Left lobe of liver (tissue), 2 donors: ENCODE data around the gene RELT. TPM values are rescaled to one million over a fixed set of nuclear protein-coding genes. Genes with fewer than 3 reads are reported as not detected.

Experiments used
- ATAC-seq: fragments of 200-7000 bp; cut with Tn5 transposase; one replicate; pipeline ENCODE4 v1.9.1; 2020; ENCODE audit warnings: mild to moderate bottlenecking, moderate library complexity
- DNase-seq: peaks from one replicate; pipeline ENCODE4 v3.0.0-alpha.2; 2020; ENCODE audit warnings: low spot score
- total RNA-seq: library from RNA; stranded (reverse); gene quantifications from one replicate; pipeline ENCODE4 v1.2.1, GENCODE V29; 2021
- donor health status: DM: no; HTN: no; CAD: no; lungs with moderate emphysema.
- donor health status: DM: no; HTN: yes; CAD: no.

The RELT gene, protein sequence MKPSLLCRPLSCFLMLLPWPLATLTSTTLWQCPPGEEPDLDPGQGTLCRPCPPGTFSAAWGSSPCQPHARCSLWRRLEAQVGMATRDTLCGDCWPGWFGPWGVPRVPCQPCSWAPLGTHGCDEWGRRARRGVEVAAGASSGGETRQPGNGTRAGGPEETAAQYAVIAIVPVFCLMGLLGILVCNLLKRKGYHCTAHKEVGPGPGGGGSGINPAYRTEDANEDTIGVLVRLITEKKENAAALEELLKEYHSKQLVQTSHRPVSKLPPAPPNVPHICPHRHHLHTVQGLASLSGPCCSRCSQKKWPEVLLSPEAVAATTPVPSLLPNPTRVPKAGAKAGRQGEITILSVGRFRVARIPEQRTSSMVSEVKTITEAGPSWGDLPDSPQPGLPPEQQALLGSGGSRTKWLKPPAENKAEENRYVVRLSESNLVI
- 1.4 TPM for total RNA-seq

DNA sequence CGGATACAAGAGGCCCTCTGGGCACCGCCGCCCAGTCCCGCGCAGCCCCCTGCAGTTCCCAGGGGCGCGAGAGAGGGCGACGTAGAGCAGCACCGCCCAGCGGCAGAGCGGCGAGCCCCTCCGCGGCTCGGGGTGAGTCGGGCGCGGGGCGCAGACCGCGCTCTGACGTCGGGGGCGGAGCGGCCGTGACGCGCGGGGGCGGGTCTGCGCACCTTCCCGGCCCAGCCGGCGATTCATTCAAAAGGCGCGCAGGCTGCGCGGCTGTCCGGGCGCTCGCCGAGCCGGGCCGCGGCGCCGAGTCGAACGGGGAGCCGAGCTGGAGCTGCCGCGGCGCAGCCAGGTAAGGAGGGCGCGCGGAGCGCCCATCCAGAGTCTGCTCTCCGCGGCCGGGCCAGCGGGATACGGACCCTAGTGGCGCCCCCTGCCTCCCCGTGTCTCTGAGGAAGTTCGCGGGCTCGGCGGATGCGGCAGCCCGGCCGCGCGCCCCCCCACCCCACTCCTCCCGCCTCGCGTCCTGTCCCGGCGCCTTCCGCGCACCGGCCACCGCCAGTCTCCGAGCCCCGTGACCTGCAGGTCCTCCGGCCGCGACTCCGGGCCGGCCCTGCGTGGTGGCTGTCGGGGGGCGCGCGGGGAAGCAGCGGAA lies at the start of gene RELT:
Gene RELT (plus strand): TSS at position 240 of the 643 bp plus-strand sequence. CDS start 12,738 bp downstream, outside the sequence.
- DNase-seq (peak; percentile 88), ATAC-seq (peak; percentile 96)

DNA sequence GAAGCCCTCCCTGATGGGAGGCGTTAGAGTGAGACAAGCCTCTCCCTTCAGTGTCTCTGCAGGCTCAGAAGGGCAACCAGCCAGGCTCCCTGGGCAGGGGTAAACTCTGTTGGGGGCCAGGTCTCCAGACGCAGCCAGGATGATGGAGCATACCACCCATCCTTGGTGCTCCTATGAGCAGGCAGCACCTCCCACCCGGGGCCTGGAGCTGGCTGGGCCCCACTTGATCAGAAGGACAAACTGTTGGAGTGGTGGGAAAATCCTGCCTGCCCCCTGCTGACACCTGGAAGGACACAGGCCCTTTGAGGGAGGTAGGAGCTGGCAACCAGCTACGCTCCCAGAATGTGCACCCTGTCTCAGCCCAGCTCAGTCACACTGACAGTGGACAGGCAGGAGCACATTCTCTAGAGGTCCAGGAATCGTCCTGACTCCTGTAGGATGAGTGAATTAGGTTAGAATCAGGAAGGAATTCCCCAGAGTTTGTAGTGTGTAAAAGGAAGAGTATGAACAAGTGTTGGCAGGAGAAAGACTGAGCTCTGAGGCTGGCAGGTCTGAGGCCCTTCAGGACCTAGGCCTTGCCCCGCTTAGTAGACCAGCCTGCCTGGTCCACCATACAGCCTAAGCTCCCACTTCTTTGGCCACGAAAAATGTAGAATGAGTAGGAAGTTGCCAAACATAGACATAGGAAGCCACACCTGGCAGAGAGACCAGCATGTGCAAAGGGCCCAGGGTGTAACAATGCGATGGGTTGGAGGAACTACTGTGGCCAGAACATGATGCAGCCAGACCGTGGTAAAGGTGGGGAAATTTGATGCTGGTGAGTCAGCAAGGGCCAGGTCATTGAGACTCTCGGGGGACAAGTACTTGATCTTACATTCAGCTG lies 49.0 kb upstream of the RELT start:
- no peak for DNase-seq
- ATAC-seq: no peak

DNA sequence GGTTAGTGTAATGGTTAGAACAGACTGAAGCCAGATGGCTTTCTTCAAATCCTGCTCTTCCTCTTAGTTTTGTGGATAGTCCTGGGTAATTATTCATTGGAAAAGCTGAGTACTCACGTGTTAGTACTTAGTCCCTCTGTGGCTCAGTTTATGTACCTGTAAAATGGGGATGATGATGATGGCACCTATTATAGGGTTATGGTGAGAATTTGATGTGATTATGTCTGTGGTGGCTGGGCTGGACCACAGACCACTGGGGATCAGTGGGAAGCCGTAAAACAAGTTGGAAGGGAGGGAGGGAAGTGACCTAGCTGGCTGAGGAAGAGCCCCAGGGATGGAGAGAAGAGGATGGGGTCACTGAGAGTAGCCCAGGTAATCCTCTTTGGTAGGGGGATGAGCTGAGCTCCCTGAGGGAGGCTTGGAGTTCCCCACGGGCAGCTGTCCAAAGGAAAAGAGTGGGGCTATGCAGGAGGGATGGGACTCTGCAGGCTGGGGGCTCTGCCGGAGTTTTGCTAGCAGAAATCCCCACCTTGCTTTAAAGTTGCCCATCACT lies 48.3 kb upstream of the RELT start:
- DNase-seq (no peak), ATAC-seq (no peak)

DNA sequence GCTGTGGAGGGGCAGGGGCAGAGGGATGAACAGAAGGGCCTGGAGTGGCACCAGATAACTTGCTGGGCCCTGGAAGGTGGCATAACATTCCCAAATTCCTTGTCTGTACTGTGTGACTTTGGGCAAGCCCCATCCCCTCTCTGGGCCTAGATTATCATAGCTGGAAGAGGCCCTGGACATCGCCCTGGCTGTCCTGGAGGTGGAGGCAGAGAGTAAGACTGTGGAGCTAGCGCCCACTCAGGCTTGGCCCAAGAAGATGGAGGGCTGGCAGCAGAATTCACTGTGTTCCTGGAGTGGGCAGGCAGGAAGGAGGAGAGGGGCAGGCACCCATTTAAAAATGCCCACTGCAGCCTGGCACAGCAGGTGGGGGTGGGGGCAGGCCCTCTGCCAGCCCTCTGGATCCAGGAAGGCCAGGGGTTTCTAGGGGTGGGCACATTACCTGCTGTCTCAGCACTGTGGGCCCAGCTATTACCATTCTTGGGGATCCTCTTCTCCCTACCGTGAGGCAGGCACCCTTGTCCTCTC lies 45.6 kb upstream of the RELT start:
- DNase-seq (no peak), ATAC-seq (no peak)

DNA sequence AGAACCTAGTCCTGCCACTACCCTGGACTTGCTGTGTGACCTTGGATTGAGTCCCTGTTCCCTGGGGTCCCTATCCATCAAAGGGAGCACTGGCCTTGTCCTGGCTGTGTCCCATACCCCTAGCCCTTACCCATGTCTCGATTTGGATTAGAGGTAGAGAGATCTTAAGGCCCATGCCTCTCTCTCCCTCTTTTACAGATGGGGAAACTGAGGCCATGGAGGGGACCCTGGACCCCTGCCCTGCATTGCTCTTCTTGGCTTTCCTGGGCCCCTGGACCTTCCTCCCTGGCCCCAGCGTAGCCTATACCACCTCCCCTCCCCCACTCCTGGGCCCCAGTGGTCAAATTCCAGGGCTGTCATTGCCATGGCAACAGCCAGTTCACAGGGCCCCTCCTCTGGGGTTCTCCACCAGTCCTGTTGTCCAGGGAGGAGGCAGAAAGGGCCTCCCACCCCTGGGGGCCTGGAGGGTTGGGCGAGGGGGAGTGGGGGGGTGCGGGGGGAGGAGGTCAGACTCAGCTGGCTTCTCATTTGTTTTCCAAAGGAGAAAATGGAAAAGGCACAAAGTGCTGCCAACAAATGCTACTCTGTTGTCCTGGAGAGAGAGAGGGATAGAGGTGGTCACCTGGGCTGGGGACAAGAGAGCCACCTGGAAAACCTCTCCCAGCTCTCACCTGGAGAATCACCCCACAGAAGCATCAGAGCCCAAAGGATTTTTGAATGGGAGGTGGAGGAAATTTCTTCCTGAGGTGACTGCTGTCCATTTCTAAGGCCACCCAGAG lies 44.9 kb upstream of the RELT start:
- ATAC-seq: no peak

DNA sequence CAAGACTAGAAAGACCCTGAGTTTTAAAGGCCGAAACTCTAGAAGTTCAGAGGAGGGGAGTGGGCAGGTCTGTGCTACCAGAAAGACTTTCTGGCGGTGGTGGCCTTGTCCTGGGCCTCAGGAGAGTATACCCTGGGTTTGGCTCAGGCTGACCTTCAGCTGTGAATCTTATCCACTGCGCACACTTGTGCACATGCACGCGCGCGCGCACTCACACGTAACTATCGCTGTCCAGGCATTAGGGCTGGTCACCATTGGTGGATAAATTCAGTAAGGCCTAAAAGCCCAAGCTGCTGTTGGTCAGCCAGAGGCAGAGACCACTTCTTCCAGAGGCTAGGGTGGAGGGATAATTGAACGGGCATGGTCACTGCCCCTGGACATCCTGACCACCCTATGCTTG lies 43.0 kb upstream of the RELT start:
- no peak for ATAC-seq
- DNase-seq: no peak

More for the DNA sequence above, 44.9 kb upstream of the RELT start:
- no peak for DNase-seq

DNA sequence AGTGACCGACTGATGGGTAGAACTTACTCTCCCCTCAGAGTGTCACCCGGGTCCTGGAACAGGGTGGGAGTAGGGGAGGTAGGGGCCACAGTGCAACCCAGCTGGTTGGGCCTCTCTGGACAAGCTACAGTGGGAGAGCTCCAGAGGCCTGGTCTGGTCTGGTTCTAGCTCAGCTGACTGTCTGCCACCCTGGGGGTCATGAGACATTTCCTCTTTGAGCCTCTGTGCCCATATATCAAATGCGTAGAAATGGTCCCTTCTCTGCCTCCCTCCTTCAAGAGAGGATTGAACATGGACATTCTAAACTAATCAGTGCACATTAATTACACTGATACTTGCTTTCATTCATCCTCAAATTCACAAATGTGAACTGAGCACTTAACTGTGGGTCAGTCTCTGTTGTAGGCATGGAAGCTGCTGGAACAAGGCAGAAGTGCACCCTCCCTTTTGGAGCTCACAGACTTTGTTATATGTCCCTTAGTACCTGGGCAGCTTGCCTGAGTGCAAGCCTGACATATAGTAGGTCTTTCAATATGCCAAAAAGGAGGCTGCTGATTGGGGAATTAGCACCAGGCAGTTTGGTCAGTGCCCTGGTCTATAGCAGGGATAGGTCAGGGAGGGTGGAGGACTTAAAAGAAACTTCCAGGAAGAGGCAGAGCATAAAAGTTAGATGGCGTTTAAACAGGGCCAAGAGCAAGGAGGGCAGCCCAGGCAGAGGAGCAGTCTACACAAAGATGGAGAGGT lies 42.4 kb upstream of the RELT start:
- ATAC-seq: no peak

DNA sequence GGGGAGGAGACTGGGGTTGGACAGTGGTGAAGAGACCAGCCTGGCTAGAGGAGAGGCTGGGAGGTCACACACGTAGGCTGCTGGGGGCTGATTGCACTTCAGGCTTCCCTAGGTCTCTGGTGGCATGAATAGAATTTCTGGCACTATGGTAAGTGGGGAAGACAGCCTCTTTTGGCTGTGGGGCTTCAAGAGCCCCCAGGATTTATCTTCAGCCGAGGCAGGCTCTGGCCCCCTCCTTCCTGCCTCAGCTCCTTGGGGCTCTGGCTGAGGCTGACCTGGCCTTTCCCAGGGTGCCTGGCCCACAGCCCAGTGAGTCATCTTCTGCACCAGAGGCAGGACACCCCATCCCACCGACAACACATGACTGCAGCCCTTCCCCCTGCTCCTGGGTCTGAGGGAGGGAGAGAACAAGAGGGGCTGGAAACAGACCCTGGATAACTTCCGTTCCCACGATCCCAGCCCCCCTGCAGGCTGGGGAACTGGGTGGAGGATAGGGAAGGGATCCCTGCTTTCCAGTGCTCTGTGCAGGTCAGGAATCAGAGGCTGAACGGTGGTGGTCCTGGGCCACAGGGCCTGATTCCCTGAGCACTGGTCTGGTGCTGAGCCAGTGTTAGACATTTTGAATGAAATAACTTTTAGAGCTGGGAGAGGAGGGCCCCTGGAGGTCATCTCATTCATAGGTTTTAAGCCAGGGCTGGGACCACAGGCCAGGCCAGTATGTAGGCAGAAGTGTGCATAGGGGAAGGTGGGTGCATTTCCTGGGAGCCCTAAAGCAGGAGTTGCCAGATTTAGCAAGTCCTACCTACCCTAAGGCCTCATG lies 41.6 kb upstream of the RELT start:
- ATAC-seq: peak; percentile 34

More for the DNA sequence above, 42.4 kb upstream of the RELT start:
- no peak for DNase-seq

DNA sequence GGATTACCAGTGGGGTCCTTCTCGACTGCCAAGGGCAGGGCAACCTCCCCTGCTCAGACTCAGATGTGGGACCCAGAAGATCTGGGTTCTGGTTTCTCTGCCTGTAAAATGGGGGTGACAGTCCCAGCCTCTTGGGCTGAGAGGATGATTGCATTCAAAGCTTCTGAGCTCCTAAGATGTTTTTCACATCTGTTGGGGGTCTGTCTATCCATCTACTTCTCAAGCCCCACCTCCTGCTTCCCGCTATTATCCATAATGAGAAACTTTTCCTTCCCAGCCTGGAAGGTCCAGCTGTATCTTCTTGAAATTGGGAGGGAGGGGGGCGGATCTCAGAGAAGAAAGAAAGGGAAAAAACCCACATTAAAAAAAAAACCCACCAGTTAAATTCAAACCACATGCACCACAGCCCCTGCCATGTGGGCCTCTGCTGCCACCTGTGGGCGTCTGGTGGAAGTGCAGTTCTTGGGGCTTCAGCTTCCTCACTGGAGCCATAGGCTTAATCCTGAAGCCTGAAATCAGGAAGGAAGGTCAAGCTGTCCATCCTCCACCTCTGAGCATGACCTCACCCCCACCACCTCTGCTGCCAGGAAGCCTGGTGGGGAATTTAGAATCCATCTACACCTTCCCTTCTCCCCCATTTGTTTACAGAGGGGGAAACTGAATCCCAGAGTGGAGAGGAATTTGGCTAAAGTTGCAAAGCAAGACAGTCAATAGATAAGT lies 40.8 kb upstream of the RELT start:
- DNase-seq (peak; percentile 82), ATAC-seq (peak; percentile 92)

More for the DNA sequence above, 41.6 kb upstream of the RELT start:
- peak; percentile 60 for DNase-seq

DNA sequence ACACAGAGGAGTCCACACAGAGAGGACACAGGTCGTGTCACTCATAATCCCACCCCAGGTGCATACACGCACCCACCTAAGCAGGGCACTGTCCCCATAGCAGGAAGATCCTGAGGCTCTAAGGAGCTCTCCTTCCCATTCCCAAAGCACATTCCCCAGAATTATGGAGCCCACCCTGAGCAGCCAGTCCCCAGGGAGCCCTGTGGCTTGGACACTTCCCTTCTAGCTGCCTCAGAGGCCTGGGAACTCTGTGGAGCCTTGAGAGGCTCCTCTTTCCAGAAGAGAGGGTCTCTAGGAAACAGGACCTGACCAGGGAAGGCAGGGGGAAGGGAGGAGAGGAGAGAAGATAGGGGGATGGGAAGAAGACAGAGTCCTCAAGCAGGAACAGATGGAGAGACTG lies 38.4 kb upstream of the RELT start:
- DNase-seq: no peak
- no peak for ATAC-seq

DNA sequence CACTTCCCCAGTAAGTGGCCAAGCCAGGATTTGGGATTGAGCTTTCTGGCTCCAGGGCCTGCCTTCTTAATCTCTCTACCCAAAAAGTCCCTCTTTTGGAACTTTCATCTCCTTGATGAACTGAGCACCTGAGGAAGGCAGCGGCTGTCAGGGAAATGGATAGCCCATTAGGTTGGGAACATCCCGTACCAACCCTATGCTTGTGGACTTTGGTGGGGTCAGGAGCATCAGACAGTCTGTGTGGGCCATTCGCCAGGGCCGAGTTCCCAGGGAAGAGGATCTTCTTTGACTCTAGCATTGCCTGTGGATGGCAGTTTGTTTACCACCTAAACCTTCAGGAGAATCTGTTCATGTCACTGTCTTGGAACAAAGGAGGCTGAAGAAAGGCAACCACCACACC lies 37.9 kb upstream of the RELT start:
- peak; percentile 11 for ATAC-seq
- no peak for DNase-seq

DNA sequence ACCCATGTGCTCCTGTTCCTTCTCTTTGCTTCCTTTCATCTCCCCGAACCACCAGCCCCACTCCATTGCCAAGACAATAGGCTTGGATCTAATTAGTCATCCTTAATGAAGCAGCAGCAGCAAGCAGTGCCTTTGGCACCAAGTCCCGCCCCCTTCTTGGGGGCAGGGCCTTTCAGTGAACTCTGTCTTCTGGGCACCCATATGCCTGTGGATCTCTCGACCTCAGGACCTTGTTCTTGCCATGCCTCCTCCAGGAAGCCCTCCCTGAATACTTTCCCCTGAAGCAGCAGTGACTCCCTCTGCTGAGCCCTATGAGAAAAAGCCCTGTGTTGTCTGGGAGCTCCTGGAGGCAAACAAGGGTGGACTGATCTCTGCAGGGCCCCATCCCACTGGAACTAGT lies 36.0 kb upstream of the RELT start:
- DNase-seq (no peak), ATAC-seq (no peak)

DNA sequence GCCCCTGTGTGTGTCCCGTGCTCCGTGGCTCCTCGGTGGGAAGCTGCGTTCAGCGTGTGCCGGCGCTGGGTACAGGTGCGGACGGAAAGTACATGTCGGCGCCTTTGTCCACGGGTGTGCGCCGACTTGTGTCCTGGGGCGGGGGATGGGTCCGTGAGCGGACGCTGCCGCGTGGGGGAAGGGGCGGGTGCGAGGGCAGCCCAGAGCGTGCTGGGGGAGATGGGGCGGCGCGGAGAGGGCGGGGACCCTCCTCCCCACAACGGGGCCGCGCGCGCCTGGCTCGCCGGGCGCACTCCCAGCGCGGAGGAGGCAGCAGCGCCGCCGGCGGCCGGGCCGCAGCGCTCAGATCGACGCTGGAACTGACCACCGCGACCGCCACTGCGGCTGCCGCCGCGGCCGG lies 33.6 kb upstream of the RELT start:
- ATAC-seq (peak; percentile 42), DNase-seq (no peak)

DNA sequence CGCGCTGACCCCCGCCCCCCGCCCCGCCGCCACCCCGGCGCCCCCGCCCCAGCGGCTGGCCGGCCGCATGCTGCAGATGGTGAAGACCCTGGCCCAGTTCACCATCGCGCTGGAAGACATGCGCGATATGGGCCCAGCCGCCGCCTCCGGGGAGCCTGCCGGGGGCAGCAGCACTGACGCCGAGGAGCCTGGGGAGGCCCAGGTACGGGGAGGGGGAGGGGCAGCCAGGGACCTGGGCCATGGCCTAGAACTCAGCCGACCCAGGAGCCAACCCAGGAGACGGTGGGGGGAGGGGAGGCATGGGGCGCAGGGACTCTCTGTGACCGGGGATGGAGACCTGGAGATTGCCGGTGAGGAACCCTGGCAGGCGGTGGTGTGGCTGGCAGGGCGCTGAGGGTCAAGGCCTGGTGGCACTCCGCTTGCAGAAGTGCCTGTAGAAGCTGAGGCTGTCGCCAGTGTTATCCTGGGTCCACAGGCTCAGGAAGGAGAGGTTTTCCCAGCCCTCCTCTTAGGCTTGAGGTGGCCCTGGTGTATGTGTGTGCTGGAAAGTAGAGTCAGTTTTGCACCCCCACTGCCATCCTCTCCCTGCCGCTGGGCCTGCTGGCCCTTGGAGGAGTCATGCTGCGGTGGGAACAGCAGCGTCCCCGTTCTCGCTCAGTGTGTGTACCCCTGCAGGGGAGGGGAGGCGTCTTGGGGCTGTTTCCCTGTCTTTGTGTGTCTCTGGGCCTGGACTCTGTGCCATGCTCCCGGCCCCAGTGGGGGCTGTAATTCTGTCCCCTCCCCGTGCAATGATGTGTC lies 32.9 kb upstream of the RELT start:
- ATAC-seq: no peak

DNA sequence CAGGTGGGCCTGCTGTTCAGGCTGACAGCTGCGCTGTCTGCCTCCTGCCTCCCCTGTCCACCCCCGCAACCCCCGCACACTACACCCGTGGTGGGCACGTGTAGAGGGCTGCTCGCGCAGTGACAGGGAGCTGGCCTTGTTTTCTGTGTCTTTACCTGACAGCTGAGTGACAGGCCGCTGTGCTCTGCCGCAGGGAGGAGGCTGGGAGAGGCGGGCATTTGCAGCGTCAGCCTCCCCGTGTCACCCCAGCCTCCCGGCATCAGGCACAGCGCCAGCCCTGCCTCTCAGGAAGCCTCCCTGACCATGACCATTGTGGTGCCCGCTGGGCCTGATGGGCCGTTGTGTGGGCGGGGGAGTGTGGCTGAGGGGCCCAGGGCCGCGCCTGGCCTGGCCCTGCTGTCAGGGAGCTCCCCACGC lies 32.0 kb upstream of the RELT start:
- ATAC-seq (no peak), DNase-seq (no peak)

More for the DNA sequence above, 32.9 kb upstream of the RELT start:
- no peak for DNase-seq

DNA sequence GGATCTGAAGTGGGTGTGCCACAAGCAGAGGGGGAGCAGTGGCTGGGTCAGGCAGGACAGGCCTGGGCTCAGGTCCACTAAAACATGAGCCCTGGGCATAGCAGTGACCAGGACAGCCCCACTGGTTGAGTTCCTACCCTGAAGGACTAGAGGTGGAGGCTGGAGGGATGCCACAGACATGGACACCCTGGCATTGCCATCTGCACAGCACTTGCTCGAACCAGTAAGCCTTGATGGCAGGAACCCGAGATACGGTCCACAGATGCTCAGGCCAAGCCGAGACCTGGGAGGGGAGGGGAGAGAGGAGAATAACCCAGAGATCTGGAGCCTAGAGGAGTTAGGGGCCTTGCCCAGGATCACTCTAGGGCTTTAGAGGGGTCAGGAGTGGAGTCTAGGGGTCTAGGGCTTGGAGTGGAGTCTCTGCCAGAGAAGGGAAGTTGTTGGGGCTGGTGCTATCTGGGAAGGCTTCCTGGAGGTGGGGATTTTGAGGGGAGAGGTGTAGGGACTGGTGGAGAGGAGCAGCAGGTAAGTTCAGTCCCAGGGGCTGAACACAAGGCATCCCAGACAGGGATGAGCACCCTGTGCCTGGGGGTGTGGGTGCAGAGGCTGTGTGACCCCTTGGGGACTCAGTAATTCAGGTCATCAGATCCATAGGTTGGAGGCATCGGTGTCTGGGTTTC lies 30.6 kb upstream of the RELT start:
- no peak for DNase-seq
- no peak for ATAC-seq
